Right renal pelvis (tissue), 4 donors: Measurements from ENCODE around the gene RAC2. TPM values are rescaled to one million over a fixed set of nuclear protein-coding genes. Genes with fewer than 3 reads are reported as not detected.

Experiments used
- DNase-seq, 4 donors: peaks; one replicate each; pipeline ENCODE4 v3.0.0-alpha.2; 2013; ENCODE audit warnings: low read depth in 4 of 4, low spot score in 3 of 4, missing footprints in 1 of 4
- polyA plus RNA-seq, 4 donors: library from polyadenylated mRNA; unstranded; fragments of 120-200 nt; gene quantifications; one replicate each; pipeline ENCODE4 v1.2.1, GENCODE V29; 2013; ENCODE audit not compliant: insufficient read length in 4 of 4

The RAC2 gene
- polyA plus RNA-seq, 4 donors, result 6.5 to 9.1 (median 7.2) TPM

DNA sequence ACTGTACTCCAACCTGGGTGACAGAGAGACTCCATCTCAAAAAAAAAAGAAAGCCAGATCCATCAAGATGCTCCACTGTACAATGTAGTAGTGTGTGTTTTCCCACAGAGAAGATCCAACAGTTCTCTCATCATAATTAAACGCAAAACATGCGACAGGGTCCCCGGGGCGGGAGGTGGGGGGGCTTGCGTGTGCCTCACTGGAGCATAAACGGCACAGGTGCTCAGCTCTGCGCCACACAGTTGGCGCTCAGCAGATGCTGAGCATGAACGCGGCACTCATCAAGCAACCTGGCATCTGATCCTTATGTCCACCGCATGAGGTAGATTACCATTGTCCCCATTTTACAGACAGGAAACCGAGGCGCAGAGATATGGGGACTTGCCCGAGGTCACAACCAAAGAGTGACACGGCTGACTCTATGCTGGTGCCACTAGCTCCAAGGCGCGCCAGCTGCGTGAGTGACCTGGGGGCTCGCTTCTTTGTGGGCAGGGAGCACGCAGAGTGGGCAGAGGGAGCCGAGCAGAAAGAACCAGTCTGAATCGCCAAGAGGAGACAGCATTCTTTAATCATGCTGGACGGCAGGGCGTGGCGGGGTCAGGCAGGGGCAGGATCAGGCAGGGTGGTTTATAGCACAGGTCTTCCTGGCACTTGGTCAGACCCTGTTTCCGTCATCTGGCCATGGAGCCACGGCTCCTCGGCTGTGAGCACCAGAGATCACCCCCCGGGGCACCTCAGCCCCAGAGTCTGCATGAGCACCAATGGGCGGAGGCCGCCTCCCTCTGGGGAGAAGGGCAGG, 64.2 kb downstream of the RAC2 start:
- DNase-seq, result no peak

DNA sequence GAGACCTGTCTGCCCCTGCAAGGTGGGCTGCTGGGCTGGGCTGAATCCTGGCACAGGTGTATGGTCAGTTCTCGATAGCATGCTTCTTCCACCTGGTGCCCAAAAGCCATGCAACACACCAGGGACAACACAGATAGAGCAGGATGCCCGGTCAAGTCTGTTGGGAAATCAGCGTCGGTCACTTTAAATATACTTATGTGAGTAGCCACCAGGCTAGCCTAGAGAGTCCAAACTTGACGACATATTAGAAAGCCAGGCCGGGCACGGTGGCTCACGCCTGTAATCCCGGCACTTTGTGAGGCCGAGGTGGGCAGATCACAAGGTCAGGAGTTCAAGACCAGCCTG, 65.0 kb downstream of the RAC2 start:
- DNase-seq, result no peak

DNA sequence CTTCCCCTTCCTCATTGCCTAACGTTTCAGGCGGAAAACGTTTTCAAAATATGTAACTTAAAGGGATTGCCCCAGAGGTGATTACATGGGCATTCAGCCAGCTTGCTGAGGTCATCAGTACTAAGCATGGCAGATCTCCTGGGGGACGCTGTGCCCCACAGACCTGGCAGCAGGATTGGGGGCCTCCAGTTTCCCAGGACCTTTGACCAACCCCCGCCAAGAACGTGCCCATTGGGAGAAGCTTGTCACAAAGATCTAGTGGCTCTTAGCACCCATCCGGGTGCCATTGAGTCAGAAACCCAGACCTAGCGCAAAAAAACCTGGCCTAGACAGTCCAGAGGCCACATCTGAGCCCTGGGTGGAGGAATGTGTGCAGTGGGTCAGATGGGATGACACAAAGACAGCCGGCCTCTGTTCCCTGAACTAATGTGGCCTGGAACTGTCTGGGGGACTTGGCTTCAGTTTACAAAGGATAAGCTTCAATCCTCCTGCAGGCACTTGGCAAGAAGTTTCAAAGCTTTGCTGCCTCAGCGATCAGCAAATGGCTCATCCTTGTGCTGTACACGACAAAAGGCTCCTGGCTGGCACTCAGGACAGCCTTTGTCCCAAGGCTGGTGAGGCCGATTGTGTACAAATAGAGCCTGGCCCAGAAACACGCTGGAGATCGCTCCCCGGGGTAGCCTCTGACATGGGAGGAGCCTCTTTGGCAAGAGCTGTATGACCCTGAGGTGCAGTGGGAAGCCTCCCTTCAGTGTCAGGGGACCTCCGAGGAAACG, 65.5 kb downstream of the RAC2 start:
- no peak for DNase-seq

DNA sequence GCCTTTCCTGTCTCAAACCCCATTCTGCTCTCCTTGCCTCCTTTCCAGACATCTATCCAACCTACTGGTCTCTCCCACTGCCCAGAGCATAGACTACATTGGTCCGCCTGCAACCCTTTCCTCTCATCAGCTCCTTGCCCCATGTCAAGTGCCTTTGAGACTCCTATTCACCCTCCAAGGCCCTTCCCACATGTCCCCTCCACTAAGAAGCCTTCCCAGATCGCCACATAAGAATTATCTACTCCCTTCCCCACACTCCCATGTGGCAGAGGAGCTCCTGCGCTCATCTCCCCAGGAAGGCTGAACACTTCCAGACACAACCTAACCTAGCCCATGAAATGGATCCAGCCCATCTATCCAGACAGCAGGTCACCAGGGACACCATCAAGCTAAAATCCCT, 66.3 kb downstream of the RAC2 start:
- DNase-seq, result no peak

DNA sequence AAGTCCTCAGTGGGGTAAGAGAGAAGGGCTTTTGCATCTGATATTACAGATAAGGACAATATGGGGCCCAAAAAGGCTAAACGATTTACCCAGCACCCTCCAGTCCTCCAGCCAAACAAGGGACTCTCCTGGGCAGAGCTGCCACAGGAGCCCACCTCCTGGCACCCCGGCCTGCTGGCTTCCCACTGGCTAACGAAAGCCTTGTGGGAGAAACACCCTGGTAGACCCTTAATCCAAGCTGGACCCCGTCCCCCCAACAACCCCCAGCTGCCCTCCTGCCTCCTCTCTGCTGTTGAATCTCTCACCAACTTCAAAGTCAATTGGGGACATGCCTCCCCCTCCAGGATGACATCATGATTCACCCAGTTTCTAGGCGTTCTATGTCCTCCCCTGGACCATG, 66.8 kb downstream of the RAC2 start:
- no peak for DNase-seq

DNA sequence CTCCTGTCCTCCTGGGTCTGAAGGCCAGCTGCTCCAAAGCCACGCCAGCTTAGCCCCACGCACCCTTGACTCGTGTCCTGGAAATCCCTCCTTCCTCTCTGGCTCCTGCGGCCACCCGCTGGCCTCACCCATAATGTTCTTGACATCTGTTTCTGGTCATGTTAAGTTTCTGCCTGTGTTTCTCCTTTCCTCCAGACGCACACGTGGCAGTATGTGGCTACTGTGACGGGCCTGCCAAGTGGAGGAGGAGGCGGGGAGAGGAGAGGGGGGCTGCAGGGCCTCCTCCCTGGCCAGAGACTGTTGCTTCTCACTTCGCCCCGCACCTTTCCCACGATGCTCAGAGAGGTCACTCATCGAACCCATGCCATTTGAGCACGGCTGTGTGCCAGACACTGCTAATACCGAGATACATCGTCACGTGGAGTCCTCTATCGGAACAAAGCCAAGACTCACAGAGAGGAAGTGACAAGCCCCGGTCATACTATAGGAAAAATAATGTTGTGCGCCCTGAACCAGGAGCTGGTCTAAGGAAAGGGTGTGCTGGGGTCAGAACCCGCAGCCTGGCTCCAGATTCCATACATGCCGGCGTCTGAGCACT, 67.5 kb downstream of the RAC2 start:
- peak in 2 of 4 donors; percentile 68 to 74 for DNase-seq

DNA sequence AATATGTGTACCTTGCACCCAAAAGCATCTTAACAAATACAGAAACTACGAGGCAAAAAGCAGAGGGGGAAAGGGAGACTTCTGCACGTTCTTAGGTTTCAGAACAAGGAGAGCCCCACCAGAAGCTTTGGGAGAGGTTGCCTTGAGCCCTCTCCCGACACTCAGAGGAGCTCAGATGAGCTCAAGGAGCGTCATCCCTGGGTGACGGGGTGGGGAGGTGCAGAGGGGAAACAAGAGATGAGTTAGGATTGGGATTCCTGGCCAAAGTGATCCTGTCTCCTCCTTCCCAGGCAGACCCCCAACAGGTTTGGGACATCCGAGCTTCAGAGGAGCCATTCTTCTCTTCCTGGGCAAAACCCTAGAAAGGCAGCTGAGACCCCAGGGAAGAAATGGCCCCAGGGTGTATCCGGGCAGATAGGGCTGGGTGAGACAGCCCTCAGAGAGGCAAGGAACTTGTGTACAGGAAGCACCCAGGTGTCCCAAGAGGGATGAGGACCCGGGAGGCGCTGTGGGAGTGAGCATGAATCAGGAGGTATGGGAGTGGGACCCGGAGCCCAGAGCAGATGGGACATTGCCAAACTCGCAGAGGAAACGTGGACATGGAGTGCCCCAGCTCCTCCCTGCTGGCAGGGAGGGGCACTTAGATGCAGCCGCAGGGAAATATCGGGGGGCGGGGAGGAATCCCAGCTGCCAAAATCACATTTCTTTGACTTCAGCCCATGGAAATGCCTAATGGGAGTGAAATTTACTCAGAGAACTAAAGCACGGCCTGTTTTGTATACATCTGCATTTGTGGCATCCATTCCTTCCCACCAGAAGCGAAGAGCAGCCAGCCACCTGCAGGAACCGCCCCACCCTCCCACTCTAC, 68.4 kb downstream of the RAC2 start:
- DNase-seq, result no peak

Other genes with a start within 250 kb of the RAC2 start
- 10 to 100 TPM; 46.3 to 64.8 (median 50.7) TPM for gene TST, start 224.8 kb downstream of the RAC2 start, polyA plus RNA-seq
- gene MPST, start 224.5 kb downstream of the RAC2 start, polyA plus RNA-seq, result 10 to 100 TPM; 49.2 to 79.6 (median 52.2) TPM
- gene KCTD17, start 192.5 kb downstream of the RAC2 start, polyA plus RNA-seq, result 10 to 100 TPM; 23.1 to 35.4 (median 27.1) TPM
- under 1 TPM; 0.18 to 0.54 (median 0.33) TPM for gene TMPRSS6, start 134.6 kb downstream of the RAC2 start, polyA plus RNA-seq
- gene IL2RB, start 94.4 kb downstream of the RAC2 start, polyA plus RNA-seq, result 1 to 10 TPM in 3 of 4 donors, under 1 TPM in 1; 0.96 to 2.2 (median 1.2) TPM
- gene C1QTNF6, start 56.0 kb downstream of the RAC2 start, polyA plus RNA-seq, result 10 to 100 TPM; 29.9 to 33.2 (median 31.9) TPM
- 1 to 10 TPM in 1 of 4 donors, under 1 TPM in 3; 0.69 to 1.3 (median 0.79) TPM for gene SSTR3, start 31.8 kb downstream of the RAC2 start, polyA plus RNA-seq
- 1 to 10 TPM; 2.9 to 5.6 (median 3.3) TPM for gene CYTH4, start 38.2 kb upstream of the RAC2 start, polyA plus RNA-seq
- 1 to 10 TPM in 3 of 4 donors, under 1 TPM in 1; 0.99 to 2.4 (median 1.5) TPM for gene ELFN2, start 183.2 kb upstream of the RAC2 start, polyA plus RNA-seq
- gene MFNG, start 242.1 kb upstream of the RAC2 start, polyA plus RNA-seq, result 10 to 100 TPM in 2 of 4 donors, 1 to 10 TPM in 2; 6.5 to 10.6 (median 10.1) TPM